Measurements from ENCODE around the gene RND3. TPM values are rescaled to one million over a fixed set of nuclear protein-coding genes. Genes with fewer than 3 reads are reported as not detected.

Gene RND3
- total and polyA plus RNA-seq, 2 donors (not counting 1 experiment from before 2014, with no cell fraction given) = not detected

DNA sequence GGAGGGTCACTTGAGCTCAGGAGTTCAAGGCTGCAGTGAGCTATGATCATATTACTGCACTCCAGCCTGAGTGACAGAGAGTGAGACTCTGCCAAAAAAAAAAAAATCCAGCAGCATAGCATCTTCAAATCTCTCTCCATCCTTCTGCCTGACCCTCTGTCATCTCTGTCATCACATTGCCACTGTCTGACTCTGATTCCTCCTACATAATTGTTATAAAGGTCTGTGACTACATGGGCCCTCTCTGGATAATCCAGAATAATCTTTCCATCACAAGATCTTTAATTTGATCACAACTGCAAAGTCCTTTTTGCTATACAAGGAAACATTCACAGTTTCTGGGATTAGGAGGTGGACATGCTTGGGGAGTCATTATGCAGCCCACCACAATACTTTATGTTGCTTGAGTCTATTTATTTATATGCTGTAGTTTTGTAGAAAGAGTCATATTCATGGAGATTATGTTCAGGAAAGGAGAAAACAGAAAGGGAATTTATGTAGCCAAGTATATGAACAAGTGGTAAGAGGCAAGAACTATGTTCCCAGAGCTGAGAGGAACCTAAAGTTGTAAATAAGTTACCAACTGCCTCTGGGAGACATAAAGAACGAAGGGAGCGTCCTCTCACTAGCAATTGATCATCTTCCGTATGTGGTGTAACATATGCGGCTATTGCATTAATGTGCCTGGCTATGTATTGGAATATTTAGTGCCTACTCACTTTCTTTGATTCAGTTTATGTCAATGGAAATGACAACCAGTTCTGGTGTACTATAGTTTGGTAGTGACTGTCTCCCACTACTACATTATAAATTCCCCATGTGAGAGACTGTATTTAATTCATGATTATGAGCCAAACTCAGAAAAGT lies 21.5 kb downstream of the RND3 start:
- POLR2A ChIA-PET = no interaction called here
- Mint-ChIP-seq H3K27ac (no peak overlapping the region), H3K9me3 (ENCODE audit: insufficient read depth) (no peaks in the 10 kb centered on the region), H3K27me3 (no peaks in the 10 kb centered on the region), H3K4me3 (no peak overlapping the region), H3K4me1 (no peaks in the 10 kb centered on the region)
- no peaks in the 10 kb centered on the region for H3K27me3 ChIP-seq (replicated peaks in 1 of 4; ENCODE audit: control extremely low read depth in 1 of 4, control insufficient read depth in 3 of 4, insufficient read depth in 4 of 4, low read length in 3 of 4)
- no peak overlapping the region for H3K9ac ChIP-seq (ENCODE audit: low read length)
- no CpG with 5 or more reads among the region's 4 CpGs for WGBS (ENCODE audit: insufficient coverage)
- H3K27ac ChIP-seq (ENCODE audit: low read length in 2 of 2) = no peak overlapping the region
- H3K4me2 ChIP-seq (replicated peaks; ENCODE audit: low read depth, low read length, poor library complexity, severe bottlenecking) = no peak overlapping the region
- H4K20me1 ChIP-seq (ENCODE audit: control insufficient read depth, insufficient read depth, low read length, poor library complexity, severe bottlenecking) = no peaks in the 10 kb centered on the region
- no peaks in the 10 kb centered on the region for H3K9me3 ChIP-seq (ENCODE audit: control extremely low read depth in 1 of 3, control insufficient read depth in 2 of 3, insufficient read depth in 1 of 3, low read length in 2 of 3)
- H3K4me1 ChIP-seq (ENCODE audit: control insufficient read depth in 2 of 2, insufficient read depth in 2 of 2, low read length in 2 of 2) = no peaks in the 10 kb centered on the region
- no peak overlapping the region for H2AFZ ChIP-seq (ENCODE audit: insufficient read depth, low read depth, low read length, poor library complexity, severe bottlenecking)
- H3K36me3 ChIP-seq (replicated peaks in 1 of 2; ENCODE audit: control extremely low read depth in 1 of 2, control insufficient read depth in 1 of 2, extremely low read depth in 1 of 2, insufficient read depth in 2 of 2, low read length in 1 of 2) = no peaks in the 10 kb centered on the region
- DNase-seq = no peak
- TF ChIP-seq, protein P1, sequence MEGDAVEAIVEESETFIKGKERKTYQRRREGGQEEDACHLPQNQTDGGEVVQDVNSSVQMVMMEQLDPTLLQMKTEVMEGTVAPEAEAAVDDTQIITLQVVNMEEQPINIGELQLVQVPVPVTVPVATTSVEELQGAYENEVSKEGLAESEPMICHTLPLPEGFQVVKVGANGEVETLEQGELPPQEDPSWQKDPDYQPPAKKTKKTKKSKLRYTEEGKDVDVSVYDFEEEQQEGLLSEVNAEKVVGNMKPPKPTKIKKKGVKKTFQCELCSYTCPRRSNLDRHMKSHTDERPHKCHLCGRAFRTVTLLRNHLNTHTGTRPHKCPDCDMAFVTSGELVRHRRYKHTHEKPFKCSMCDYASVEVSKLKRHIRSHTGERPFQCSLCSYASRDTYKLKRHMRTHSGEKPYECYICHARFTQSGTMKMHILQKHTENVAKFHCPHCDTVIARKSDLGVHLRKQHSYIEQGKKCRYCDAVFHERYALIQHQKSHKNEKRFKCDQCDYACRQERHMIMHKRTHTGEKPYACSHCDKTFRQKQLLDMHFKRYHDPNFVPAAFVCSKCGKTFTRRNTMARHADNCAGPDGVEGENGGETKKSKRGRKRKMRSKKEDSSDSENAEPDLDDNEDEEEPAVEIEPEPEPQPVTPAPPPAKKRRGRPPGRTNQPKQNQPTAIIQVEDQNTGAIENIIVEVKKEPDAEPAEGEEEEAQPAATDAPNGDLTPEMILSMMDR (IDR thresholded peaks at IDR 0.05) = no peak
- TF ChIP-seq EZH2 (IDR thresholded peaks at IDR 0.05; ENCODE audit: borderline replicate concordance, insufficient read depth, low read depth, low read length, poor library complexity, severe bottlenecking) = no peak
- no peak overlapping the region for H3K4me3 ChIP-seq (ENCODE audit: control extremely low read depth in 1 of 5, extremely low read depth in 1 of 5, insufficient read depth in 1 of 5, low read depth in 2 of 5, low read length in 4 of 5)
- H3K79me2 ChIP-seq (ENCODE audit: control insufficient read depth, insufficient read depth, low read length) = no peaks in the 10 kb centered on the region
- intact Hi-C loops (cut with micrococcal nuclease) = no loop called here
- CTCF ChIA-PET = no interaction called here
- no peak for ATAC-seq (ENCODE audit: low read depth)

DNA sequence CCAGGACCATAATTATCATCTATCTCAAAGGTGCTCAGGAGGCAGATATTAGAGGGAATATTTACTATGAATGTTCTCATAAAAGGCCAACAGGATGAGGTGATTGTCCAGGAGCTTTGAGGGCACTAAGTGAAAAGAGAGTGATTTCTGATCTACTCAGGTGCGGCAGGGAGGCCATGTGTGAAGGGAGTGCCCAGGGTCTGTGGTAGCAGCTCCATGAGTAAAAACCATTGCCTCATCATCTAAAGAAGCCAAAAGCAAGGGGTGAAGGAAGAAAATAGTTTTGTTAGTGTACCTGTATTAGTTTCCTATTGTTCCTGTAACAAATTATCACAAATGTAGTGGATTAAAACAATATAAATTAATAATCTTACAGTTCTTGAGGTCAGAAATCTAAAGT lies 22.5 kb downstream of the RND3 start:
- H3K27ac Mint-ChIP-seq = no peak overlapping the region
- no peak overlapping the region for H3K27ac ChIP-seq (ENCODE audit: low read length in 2 of 2)
- no peak overlapping the region for H3K4me2 ChIP-seq (replicated peaks; ENCODE audit: low read depth, low read length, poor library complexity, severe bottlenecking)
- no peak for DNase-seq
- H3K9ac ChIP-seq (ENCODE audit: low read length) = no peak overlapping the region
- POLR2A ChIA-PET = no interaction called here
- ATAC-seq (ENCODE audit: low read depth) = no peak
- no peaks in the 10 kb centered on the region for H3K27me3 Mint-ChIP-seq
- no peak overlapping the region for H3K4me3 Mint-ChIP-seq
- CTCF ChIA-PET = no interaction called here
- H3K9me3 Mint-ChIP-seq (ENCODE audit: insufficient read depth) = no peaks in the 10 kb centered on the region
- H2AFZ ChIP-seq (ENCODE audit: insufficient read depth, low read depth, low read length, poor library complexity, severe bottlenecking) = no peak overlapping the region
- H3K79me2 ChIP-seq (ENCODE audit: control insufficient read depth, insufficient read depth, low read length) = no peaks in the 10 kb centered on the region
- no peaks in the 10 kb centered on the region for H4K20me1 ChIP-seq (ENCODE audit: control insufficient read depth, insufficient read depth, low read length, poor library complexity, severe bottlenecking)
- intact Hi-C loops (cut with micrococcal nuclease) = no loop called here
- 100% methylated on average over 1 of the region's 1 CpG for WGBS (ENCODE audit: insufficient coverage)
- TF ChIP-seq, protein P1 (IDR thresholded peaks at IDR 0.05) = no peak
- no peak for TF ChIP-seq EZH2 (IDR thresholded peaks at IDR 0.05; ENCODE audit: borderline replicate concordance, insufficient read depth, low read depth, low read length, poor library complexity, severe bottlenecking)
- H3K9me3 ChIP-seq (ENCODE audit: control extremely low read depth in 1 of 3, control insufficient read depth in 2 of 3, insufficient read depth in 1 of 3, low read length in 2 of 3) = no peaks in the 10 kb centered on the region
- no peaks in the 10 kb centered on the region for H3K36me3 ChIP-seq (replicated peaks in 1 of 2; ENCODE audit: control extremely low read depth in 1 of 2, control insufficient read depth in 1 of 2, extremely low read depth in 1 of 2, insufficient read depth in 2 of 2, low read length in 1 of 2)
- no peaks in the 10 kb centered on the region for H3K27me3 ChIP-seq (replicated peaks in 1 of 4; ENCODE audit: control extremely low read depth in 1 of 4, control insufficient read depth in 3 of 4, insufficient read depth in 4 of 4, low read length in 3 of 4)
- no peaks in the 10 kb centered on the region for H3K4me1 Mint-ChIP-seq
- no peak overlapping the region for H3K4me3 ChIP-seq (ENCODE audit: control extremely low read depth in 1 of 5, extremely low read depth in 1 of 5, insufficient read depth in 1 of 5, low read depth in 2 of 5, low read length in 4 of 5)
- H3K4me1 ChIP-seq (ENCODE audit: control insufficient read depth in 2 of 2, insufficient read depth in 2 of 2, low read length in 2 of 2) = no peaks in the 10 kb centered on the region
